ENCODE results near the gene TMEM147.
A peak's percentile ranks its signal among the peaks of the same experiment; 100 is the strongest.
"Not testable (repeated sequence)": the region's sequence is repeated elsewhere in the genome, so short reads cannot be mapped to it uniquely, and the experiment has no call there.

The TMEM147 gene

DNA sequence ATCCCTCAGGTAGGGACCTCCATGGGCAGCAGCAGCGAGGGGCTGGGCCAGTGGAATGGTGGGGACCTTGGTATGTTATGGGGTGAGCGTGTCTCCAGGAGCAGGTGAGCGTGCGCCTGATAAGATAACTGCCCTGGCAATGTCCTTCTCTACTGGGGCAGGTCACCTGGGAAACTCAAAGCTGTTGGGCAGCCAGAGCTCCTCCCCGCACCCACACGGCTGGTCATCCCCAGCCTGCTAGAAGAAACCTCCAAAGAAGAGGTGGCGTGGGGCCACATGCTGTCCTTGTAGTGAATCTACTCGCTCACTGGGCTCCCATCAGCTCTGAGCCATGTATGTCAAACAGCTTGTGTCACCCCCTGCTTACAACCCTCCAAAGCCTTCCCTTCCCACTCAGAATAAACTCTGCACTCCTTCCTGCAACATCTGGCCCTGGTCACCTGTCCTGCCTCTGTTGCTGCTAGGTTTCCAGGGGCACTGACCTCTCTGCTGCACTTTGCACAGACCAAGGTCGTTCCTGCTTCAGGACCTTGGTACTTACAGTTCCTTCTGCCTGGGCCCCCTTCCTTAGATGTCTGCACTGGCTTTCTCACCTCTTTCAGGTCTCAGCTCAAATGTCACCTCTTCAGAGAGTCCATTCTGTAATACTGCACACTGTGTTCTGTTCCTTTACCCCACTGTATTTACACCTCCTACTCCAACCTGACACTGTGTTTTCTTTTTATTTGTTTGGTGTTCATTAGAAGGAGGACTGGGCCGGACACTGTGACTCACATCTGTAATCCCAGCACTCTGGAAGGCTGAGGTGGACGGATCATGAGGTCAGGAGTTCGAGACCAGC is 19.8 kb downstream of the TMEM147 start:
- no peak for DNase-seq

GRCh38 chr19:35566738-35567137 is 21.3 kb downstream of the TMEM147 start:
- DNase-seq = no peak

DNA sequence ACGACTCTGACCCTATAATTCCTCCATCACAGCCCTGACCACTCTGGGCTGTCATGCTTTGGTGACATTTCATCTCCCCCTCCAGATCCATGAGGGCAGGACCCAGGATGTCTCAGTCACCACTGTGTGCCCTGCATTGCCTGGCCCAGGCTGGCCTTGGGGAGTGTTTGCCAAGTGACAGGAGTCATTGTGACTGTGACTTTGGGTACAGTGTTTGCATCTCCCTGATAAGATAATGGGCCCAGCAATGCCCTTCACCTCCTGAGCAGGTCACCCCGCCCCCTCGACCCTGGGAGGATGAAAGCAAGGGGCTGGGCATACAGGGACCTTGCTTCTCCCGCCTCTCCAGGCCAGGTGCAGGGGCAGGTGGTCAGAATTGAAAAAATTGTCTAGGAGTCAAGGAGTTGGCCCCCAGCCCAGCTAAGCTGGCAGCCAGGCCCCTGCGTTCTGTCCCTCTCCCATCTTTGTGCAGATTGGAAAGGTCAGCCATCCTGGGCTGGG is 23.9 kb downstream of the TMEM147 start:
- no peak for DNase-seq

GRCh38 chr19:35571406-35571965 is 26.1 kb downstream of the TMEM147 start:
- no peak for DNase-seq

DNA sequence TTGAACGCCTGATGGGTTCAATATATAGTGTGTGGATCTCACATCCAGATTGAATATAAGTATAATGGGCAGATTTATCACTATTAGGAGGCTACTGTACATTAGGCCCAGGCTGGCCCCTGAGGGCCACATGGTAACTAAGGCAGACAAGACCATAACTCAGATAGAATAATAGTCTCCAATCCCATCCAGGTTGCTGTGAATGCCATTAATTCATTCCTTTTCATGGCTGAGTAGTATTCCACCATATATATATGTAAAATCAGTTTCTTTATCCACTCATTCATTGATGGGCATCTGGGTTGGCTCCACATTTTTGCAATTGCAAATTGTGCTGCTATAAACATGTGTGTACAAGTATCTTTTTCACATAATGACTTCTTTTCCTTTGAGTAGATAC is 32.5 kb downstream of the TMEM147 start:
- no peak for DNase-seq

DNA sequence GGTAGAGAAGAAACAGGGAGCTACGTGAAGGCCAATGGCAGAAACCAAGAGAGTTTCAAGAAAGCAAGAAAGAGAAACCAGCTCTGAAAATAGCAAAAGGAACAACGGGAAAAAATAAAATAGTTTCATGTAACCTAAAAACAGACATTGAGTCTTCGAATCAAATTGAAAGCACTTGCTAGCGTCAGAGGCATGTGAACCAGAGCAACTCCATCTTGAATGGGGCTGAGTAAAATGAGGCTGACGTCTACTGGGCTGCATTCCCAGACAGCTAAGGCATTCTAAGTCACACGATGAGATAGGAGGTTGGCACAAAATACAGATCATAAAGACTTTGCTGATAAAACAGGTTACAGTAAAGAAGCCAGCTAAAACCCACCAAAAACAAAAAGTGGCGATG is 33.3 kb downstream of the TMEM147 start:
- no peak for DNase-seq

- DNase-seq = no peak
These were observed 37.3 kb downstream of the TMEM147 start for GRCh38 chr19:35582760-35583159.

- DNase-seq = peak in 1 of 6 experiments; percentile 9
These were observed 40.4 kb downstream of the TMEM147 start, which contains the start of gene PMIS2 for GRCh38 chr19:35585848-35586247. PMIS2 (plus strand) TSS chr19:35586173; CDS start chr19:35586260, 87 bp downstream.

DNA sequence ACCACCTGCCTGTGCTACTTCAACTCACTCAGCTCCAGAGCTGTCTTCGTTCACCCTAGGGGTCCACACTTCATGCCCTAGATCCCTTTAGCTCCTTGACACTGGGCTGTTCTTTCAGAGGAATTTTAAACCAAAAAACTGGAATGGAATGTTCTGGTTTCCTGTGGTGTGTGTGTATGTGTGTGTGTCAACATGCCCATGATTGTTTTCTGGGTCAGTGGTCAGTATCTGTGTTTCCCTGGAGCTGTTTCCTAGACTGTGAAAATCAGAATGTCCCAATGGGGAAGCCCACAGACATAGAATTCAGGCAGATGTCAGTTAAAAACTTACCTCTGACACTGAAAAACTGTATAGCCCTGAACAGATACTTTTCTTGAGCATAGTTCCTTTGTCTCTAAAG is 41.9 kb downstream of the TMEM147 start:
- DNase-seq = no peak

DNA sequence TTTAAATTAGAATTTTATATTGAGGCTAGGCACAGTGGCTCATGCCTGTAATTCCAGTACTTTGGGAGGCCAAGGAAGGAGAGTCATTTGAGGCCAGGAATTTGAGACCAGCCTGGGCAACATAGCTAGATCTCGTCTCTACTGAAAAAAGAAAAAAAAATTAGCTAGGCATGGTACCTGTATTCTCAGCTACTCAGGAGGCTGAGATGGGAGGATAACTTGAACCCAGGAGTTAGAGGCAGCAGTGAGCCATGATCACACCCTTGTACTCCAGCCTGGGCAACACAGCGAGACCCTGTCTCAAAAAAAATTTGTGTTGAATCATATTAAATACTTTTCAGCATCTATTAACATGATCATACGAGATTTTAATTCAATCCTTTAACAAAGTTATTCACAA is 45.4 kb downstream of the TMEM147 start:
- no peak for DNase-seq

GRCh38 chr19:35592226-35592625 is 46.8 kb downstream of the TMEM147 start:
- peak in 3 of 6 experiments; percentile 2 to 25 (median 10) for DNase-seq

DNA sequence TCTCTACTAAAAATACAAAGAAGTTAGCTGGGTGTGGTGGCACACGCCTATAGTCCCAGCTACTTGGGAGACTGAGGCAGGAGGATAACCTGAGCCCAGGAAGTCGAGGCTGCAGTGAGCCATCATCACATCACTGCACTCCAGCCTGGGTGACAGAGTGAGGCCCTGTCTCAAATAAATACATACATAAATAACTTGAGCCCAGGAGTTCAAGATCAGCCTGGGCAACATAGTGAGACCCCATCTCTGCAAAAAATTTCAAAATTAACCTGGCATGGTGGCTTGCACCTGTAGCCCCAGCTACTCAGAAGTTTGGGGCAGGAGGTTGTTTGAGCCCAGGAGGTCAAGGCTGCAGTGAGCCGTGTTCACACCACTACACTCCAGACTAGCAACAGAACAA is 49.6 kb downstream of the TMEM147 start:
- not testable (repeated sequence) for DNase-seq

- DNase-seq = no peak
These were observed 50.5 kb downstream of the TMEM147 start for GRCh38 chr19:35595928-35596327.

DNA sequence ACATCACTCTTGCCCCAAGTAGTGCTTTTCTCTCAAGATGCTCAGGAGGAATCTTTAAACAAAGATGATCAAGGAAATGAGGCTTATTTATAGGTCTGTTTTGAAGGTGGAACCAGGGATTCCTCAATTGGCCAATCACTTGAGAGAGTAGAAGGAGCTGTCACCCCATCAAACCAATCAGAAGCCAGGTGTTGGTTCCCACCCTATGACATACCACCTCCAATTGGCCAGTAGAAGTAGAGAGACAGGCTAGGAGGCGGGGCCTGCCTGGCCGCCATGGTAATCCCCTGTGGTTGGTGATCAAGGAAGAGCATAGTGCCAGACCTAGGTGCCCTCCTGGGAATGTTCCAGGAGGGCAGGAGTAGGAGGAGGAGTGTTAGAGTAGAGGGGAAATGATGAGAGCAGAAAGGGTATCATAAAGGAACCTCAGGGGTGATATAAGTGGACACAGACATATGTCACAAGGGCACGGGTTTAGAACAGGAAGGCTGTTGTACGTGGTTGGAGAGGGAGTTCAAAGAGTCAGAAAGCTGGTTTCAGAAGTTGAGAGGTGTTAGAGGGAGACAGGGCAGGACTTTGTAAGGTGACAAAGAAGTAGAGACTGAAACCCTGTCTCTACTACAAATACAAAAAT is 51.1 kb downstream of the TMEM147 start:
- DNase-seq = peak in 1 of 6 experiments; percentile 2

Measured in stimulated activated naive CD4-positive, alpha-beta T cell (primary cell).